Measurements from ENCODE around the gene SLC4A9.

DNA sequence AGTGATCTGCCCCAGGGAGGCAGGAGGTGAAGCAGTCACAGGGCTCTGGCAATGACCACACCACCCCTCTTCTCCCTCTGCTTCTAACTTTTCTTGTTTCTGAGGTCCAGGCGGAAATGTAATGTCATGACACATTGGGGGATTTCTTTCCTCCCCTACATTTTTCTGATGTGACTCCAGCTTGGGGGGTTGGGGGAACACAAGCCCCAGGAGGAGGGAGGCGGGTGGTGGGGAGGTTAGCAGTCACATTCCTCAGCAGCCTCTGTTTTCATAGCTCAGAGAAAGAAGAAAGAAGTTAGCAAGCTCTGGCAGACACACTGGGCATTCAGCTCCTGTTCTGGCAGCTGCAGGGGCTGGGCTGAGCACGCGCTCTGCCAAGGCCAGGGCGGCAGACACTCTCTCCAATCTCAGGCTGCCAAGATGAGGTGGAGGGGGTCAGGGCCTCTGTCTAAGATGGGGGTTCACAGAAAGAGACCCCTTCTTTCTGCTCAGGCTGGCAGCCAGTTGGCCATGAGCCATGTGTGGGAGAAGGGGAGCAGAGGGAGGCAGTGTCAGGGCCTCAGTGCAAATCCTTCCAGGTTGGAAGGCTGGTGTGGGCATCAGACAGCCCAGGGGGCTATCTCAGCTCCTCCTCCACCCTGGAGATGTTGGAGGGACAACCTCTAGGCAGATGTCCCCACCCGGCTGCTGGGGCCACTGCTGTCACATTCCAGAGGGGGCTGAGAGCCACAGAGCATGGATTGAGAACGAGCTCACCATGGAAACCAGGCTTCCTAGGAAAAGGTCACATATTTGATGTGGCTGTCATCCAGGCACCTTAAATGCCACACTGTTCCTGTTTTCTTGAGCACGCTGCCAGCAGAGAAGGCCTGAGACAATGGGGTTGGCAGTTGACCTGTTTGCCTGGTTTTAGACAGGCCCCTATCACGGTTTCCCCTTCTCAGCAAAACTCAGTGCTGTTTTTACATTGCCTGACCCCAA is 37.0 kb upstream of the SLC4A9 start:
- no peak for TF ChIP-seq POLR2A (IDR thresholded peaks at IDR 0.05)
- TF ChIP-seq, protein P1, sequence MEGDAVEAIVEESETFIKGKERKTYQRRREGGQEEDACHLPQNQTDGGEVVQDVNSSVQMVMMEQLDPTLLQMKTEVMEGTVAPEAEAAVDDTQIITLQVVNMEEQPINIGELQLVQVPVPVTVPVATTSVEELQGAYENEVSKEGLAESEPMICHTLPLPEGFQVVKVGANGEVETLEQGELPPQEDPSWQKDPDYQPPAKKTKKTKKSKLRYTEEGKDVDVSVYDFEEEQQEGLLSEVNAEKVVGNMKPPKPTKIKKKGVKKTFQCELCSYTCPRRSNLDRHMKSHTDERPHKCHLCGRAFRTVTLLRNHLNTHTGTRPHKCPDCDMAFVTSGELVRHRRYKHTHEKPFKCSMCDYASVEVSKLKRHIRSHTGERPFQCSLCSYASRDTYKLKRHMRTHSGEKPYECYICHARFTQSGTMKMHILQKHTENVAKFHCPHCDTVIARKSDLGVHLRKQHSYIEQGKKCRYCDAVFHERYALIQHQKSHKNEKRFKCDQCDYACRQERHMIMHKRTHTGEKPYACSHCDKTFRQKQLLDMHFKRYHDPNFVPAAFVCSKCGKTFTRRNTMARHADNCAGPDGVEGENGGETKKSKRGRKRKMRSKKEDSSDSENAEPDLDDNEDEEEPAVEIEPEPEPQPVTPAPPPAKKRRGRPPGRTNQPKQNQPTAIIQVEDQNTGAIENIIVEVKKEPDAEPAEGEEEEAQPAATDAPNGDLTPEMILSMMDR (IDR thresholded peaks at IDR 0.05), result no peak

Data from transverse colon (tissue), 3 donors.